Keratinocyte (primary cell): ENCODE results near the gene CFAP410. TPM values are rescaled to one million over a fixed set of nuclear protein-coding genes. Genes with fewer than 3 reads are reported as not detected.

Source experiments
- DNase-seq: peaks from one replicate; pipeline ENCODE4 v3.0.0-alpha.2; 2011; ENCODE audit warnings: low read depth, missing footprints, low spot score
- FAIRE-seq: peaks from 2 replicates; lab custom pipeline; 2011; peaks lifted over from hg19 to GRCh38; lab: Jason Lieb, UNC
- H2AFZ ChIP-seq: 2 replicates; pipeline ENCODE4 v1.6.0; 2012; ENCODE audit warnings: low read length, control low read depth, inconsistent platforms; ENCODE audit not compliant: control insufficient read depth
- H3K27ac ChIP-seq: 2 replicates; pipeline ENCODE4 v1.5.1; 2011; ENCODE audit warnings: low read length; ENCODE audit not compliant: control insufficient read depth, insufficient read depth
- H3K27me3 ChIP-seq: 3 replicates; pipeline ENCODE4 v1.6.0; 2011; ENCODE audit warnings: low read length; ENCODE audit not compliant: control insufficient read depth, insufficient read depth; ENCODE audit errors: extremely low read depth
- H3K36me3 ChIP-seq, 2 experiments: 2 replicates in 1 of 2; 3 replicates in 1 of 2; pipeline ENCODE4 v1.5.1; 2011; ENCODE audit warnings: low read length in 2 of 2, mild to moderate bottlenecking in 1 of 2; ENCODE audit not compliant: control insufficient read depth in 2 of 2, insufficient read depth in 2 of 2; ENCODE audit errors: extremely low read depth in 1 of 2
- H3K4me1 ChIP-seq: 3 replicates; pipeline ENCODE4 v1.5.1; 2011; ENCODE audit warnings: low read length; ENCODE audit not compliant: control insufficient read depth, insufficient read depth; ENCODE audit errors: extremely low read depth
- H3K4me2 ChIP-seq: 3 replicates; pipeline ENCODE4 v1.6.0; 2011; ENCODE audit warnings: low read depth, low read length; ENCODE audit not compliant: control insufficient read depth, insufficient read depth; ENCODE audit errors: extremely low read depth
- H3K4me3 ChIP-seq, 3 experiments: fragments of 200-600 bp in 1 of 3; sonication (generic) in 1 of 3; 2 replicates in 2 of 3; 3 replicates in 1 of 3; pipeline ENCODE4 v1.5.1; 2011 to 2016; ENCODE audit warnings: low read length in 3 of 3, mild to moderate bottlenecking in 3 of 3, control low read depth in 2 of 3, inconsistent platforms in 1 of 3, low read depth in 1 of 3, mixed read lengths in 1 of 3, mixed run types in 1 of 3, moderate library complexity in 1 of 3; ENCODE audit not compliant: control insufficient read depth in 2 of 3, insufficient read depth in 2 of 3; ENCODE audit errors: extremely low read depth in 1 of 3
- H3K79me2 ChIP-seq: 2 replicates; pipeline ENCODE4 v1.6.0; 2012; ENCODE audit warnings: low read length; ENCODE audit not compliant: control insufficient read depth, insufficient read depth
- H3K9ac ChIP-seq: 3 replicates; pipeline ENCODE4 v1.6.0; 2011; ENCODE audit warnings: low read length; ENCODE audit not compliant: control insufficient read depth, insufficient read depth; ENCODE audit errors: extremely low read depth
- H3K9me1 ChIP-seq: 3 replicates; pipeline ENCODE4 v1.6.0; 2011; ENCODE audit warnings: low read length; ENCODE audit not compliant: control insufficient read depth, insufficient read depth; ENCODE audit errors: extremely low read depth
- H3K9me3 ChIP-seq: 2 replicates; pipeline ENCODE4 v1.5.1; 2012; ENCODE audit warnings: low read depth, low read length; ENCODE audit not compliant: control insufficient read depth
- H4K20me1 ChIP-seq: 3 replicates; pipeline ENCODE4 v1.6.0; 2011; ENCODE audit warnings: low read length; ENCODE audit not compliant: control insufficient read depth, insufficient read depth; ENCODE audit errors: extremely low read depth
- EZH2 ChIP-seq: IDR thresholded peaks from one replicate; pipeline ENCODE4 v1.6.1; 2012; ENCODE audit warnings: inconsistent platforms, mild to moderate bottlenecking, low read length, moderate library complexity
- dilution Hi-C: fragments of 300-500 bp; cut with MboI; formaldehyde crosslinking; loops from one replicate; pipeline ENCODE4 v1.7.0; 2020; ENCODE audit warnings: low sequenced_read_pairs; ENCODE audit not compliant: extremely low pct_ligation_motif_present
- polyA plus RNA-seq, 5 experiments: library from polyadenylated mRNA; depleted of rRNA in 3 of 5; stranded (reverse) in 3 of 5; stranded (forward) in 1 of 5; unstranded in 1 of 5; fragments of >200 nt; gene quantifications; 1 replicate in 1 of 5; 2 replicates in 3 of 5; 3 replicates in 1 of 5; pipeline versions ENCODE4 v1.2.1 to v1.2.3, GENCODE V29; 2011 to 2012; ENCODE audit warnings: missing spikeins in 2 of 5, low read depth in 1 of 5, low replicate concordance in 1 of 5
- TF ChIP-seq, protein P1 (sequence below), 3 experiments: IDR thresholded peaks in 1 of 3; conservative IDR thresholded peaks in 1 of 3; optimal IDR thresholded peaks in 1 of 3; 2 replicates in 2 of 3; 3 replicates in 1 of 3; pipeline versions ENCODE3 to v1.5.1; 2011; ENCODE audit warnings: low read length in 3 of 3, mild to moderate bottlenecking in 3 of 3, moderate library complexity in 2 of 3, control low read depth in 1 of 3, inconsistent platforms in 1 of 3; ENCODE audit not compliant: insufficient read depth in 2 of 3; ENCODE audit errors: extremely low read depth in 1 of 3

The CFAP410 gene
- polyA plus RNA-seq, 1 donor (not counting 4 experiments of a cell fraction or from before 2014, with no cell fraction given) = 2.2 TPM

DNA sequence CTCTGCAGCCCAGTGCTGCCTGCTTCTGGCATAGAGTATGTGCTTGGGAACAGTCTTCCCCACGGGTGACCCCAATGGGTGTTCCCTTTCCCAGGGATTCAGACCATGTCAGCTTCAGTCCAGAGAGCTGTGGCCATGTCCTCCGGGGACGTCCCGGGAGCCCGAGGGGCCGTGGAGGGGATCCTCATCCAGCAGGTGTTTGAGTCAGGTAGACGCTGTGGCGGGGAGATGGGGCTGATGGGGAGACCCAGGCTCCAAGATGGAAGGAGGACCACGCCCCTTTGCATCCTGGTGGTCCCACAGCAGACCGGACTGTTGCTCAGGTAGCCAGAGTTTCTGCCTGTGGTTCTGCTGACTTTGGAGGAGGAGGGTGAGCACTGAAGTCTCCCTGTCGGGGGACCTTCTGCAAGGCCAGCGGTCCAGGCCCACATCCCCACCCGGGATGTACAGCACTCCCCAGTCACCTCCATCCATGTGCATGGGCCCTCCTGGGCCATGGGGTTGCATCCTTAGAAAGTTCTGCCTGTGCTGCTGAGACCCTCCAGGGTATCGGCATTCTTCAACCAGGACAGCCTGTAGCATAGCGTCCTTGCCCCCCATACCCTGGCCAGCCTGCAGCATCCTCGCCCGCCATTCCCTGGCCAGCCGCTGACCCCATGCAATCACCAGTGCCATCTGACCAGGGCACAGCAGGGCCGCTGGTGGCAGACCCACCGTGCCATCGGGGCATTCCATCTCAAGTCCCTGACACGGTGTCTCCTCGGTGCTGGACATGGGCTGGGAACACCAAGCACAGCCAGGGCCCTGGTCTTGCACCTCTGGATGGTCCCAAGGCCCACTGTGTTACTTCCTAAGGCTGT lies 50.7 kb downstream of the CFAP410 start:
- DNase-seq (no peak), FAIRE-seq (no peak)
- Histone ChIP-seq H3K27me3 (peaks cover 50% of the 10 kb centered on the region), H3K9me1 (no peaks in the 10 kb centered on the region), H3K9me3 (no peaks in the 10 kb centered on the region), H4K20me1 (peaks cover 3% of the 10 kb centered on the region), H3K4me1 (no peaks in the 10 kb centered on the region), H3K4me3 (no peak overlapping the region), H2AFZ (no peak overlapping the region), H3K9ac (no peak overlapping the region), H3K36me3 (no peaks in the 10 kb centered on the region), H3K79me2 (no peaks in the 10 kb centered on the region), H3K4me2 (no peak overlapping the region), H3K27ac (no peak overlapping the region)
- dilution Hi-C loops = no loop called here
- TF ChIP-seq, protein P1, sequence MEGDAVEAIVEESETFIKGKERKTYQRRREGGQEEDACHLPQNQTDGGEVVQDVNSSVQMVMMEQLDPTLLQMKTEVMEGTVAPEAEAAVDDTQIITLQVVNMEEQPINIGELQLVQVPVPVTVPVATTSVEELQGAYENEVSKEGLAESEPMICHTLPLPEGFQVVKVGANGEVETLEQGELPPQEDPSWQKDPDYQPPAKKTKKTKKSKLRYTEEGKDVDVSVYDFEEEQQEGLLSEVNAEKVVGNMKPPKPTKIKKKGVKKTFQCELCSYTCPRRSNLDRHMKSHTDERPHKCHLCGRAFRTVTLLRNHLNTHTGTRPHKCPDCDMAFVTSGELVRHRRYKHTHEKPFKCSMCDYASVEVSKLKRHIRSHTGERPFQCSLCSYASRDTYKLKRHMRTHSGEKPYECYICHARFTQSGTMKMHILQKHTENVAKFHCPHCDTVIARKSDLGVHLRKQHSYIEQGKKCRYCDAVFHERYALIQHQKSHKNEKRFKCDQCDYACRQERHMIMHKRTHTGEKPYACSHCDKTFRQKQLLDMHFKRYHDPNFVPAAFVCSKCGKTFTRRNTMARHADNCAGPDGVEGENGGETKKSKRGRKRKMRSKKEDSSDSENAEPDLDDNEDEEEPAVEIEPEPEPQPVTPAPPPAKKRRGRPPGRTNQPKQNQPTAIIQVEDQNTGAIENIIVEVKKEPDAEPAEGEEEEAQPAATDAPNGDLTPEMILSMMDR (optimal IDR thresholded peaks at IDR 0.05 in 1 of 3, IDR thresholded peaks at IDR 0.05 in 1 of 3, conservative IDR thresholded peaks at IDR 0.05 in 1 of 3; ENCODE audit: extremely low read depth in 1 of 3, insufficient read depth in 2 of 3, low read length in 3 of 3) = no peak
- no peak for TF ChIP-seq EZH2

DNA sequence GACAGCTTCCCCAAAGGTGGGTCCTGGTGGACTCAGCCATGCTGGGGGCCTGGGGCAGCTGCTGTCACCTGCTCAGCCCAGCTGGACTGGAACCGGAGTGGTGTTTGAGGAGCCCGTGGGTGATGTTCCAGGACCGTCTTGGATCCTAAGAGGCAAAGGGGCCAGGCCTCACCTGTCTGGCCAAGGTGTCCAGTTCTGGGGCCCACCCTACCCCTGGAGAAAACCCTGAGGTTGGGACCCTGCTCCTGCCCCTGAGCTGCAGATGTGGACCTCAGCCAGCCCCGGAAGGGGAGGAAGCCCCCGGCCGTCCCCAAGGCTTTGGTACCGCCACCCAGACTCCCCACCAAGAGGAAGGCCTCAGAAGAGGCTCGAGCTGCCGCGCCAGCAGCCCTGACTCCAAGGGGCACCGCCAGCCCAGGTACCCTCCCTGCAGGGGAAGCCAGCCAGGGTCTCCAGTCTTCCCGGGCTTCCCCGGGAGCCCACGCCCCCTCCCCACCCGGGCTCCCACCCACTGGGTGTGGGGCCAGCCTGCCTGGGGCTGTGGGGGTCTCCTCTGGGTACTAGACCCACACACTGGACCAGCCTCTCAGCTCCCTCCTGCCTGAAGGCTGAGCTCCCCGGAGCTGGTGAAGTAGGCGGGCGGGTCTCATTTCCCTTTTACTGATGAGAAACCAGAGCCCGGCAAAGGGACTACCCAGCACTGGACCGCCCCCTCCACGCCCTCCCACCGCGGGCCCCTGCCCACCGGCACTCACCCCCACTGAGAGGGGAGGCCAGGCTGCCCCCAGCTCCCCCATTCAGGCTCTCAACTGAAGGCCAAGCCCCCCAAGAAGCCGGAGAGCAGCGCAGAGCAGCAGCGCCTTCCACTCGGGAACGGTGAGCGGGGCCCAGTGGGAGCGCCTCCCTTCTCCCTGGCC lies 52.2 kb downstream of the CFAP410 start:
- FAIRE-seq (no peak), DNase-seq (no peak)
- H3K27me3 ChIP-seq = peaks cover 46% of the 10 kb centered on the region
- TF ChIP-seq, protein P1 (optimal IDR thresholded peaks at IDR 0.05 in 1 of 3, IDR thresholded peaks at IDR 0.05 in 1 of 3, conservative IDR thresholded peaks at IDR 0.05 in 1 of 3; ENCODE audit: extremely low read depth in 1 of 3, insufficient read depth in 2 of 3, low read length in 3 of 3) = no peak
- no peak for TF ChIP-seq EZH2
- H3K4me2 ChIP-seq = no peak overlapping the region
- H3K79me2 ChIP-seq = no peaks in the 10 kb centered on the region
- no peaks in the 10 kb centered on the region for H3K9me1 ChIP-seq
- dilution Hi-C loops = no loop called here
- H3K4me1 ChIP-seq = no peaks in the 10 kb centered on the region
- H3K36me3 ChIP-seq = no peaks in the 10 kb centered on the region
- peaks cover 3% of the 10 kb centered on the region for H4K20me1 ChIP-seq
- no peak overlapping the region for H3K9ac ChIP-seq
- no peaks in the 10 kb centered on the region for H3K9me3 ChIP-seq
- H3K4me3 ChIP-seq = no peak overlapping the region
- H3K27ac ChIP-seq = no peak overlapping the region
- no peak overlapping the region for H2AFZ ChIP-seq
